ENCODE measurements around the gene PIK3C2A. TPM values are rescaled to one million over a fixed set of nuclear protein-coding genes. Genes with fewer than 3 reads are reported as not detected.

The PIK3C2A gene
- total RNA-seq, 1 experiment from 2014 or later: 68.3 TPM

DNA sequence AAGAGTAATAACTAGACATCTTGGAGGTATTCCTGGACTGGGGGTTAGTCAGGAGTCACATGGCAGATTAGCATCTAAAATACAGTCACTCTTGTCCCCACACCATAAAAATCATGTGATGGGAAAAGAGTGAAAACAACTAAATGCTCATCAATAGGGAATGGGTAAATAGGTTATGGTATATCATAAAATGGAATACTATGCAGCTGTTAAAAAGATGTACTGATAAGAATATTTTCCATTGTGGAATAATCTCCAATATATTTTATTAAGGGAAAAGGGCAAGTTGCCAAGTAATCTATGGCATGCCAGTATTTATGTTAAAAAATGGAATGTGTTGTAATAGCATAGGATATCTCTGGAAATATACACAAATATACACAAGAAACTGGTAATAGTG, 6.6 kb upstream of the PIK3C2A start:
- ATAC-seq (no peak), DNase-seq (ENCODE audit: low read depth, low spot score) (no peak)
- ChIA-PET CTCF (no interaction called here), POLR2A (no interaction called here)
- Histone ChIP-seq H3K4me3 (ENCODE audit: low read depth in 2 of 2, low read length in 2 of 2) (no peak overlapping the region), H3K4me1 (ENCODE audit: control insufficient read depth, insufficient read depth, low read length) (peaks cover 4% of the 10 kb centered on the region; the same call in 1 of the 2 replicates), H3K9me3 (ENCODE audit: control insufficient read depth, insufficient read depth, low read depth, low read length) (no peaks in the 10 kb centered on the region), H3K27ac (ENCODE audit: low read length) (no peak overlapping the region), H3K36me3 (ENCODE audit: control insufficient read depth, insufficient read depth, low read length) (no peaks in the 10 kb centered on the region), H3K27me3 (ENCODE audit: control insufficient read depth, insufficient read depth, low read length) (no peaks in the 10 kb centered on the region)
- intact Hi-C loops (cut with micrococcal nuclease; ENCODE audit: unreplicated experiment) (no loop called here), in situ Hi-C loops (cut with HindIII; ENCODE audit: low pct_unique_long_range_greater_than_20kb, low sequenced_read_pairs) (no loop called here)
- no peak for TF ChIP-seq TCF7L2 (IDR thresholded peaks at IDR 0.05; ENCODE audit: low read depth, low read length)
- TF ChIP-seq, protein P1, sequence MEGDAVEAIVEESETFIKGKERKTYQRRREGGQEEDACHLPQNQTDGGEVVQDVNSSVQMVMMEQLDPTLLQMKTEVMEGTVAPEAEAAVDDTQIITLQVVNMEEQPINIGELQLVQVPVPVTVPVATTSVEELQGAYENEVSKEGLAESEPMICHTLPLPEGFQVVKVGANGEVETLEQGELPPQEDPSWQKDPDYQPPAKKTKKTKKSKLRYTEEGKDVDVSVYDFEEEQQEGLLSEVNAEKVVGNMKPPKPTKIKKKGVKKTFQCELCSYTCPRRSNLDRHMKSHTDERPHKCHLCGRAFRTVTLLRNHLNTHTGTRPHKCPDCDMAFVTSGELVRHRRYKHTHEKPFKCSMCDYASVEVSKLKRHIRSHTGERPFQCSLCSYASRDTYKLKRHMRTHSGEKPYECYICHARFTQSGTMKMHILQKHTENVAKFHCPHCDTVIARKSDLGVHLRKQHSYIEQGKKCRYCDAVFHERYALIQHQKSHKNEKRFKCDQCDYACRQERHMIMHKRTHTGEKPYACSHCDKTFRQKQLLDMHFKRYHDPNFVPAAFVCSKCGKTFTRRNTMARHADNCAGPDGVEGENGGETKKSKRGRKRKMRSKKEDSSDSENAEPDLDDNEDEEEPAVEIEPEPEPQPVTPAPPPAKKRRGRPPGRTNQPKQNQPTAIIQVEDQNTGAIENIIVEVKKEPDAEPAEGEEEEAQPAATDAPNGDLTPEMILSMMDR (IDR thresholded peaks at IDR 0.05): no peak
- no peak for TF ChIP-seq SIN3A (IDR thresholded peaks at IDR 0.05; ENCODE audit: borderline replicate concordance, insufficient read depth, low read depth, low read length)
- no peak for TF ChIP-seq POLR2AphosphoS5 (IDR thresholded peaks at IDR 0.05; ENCODE audit: low read depth, low read length)
- TF ChIP-seq, protein P2, sequence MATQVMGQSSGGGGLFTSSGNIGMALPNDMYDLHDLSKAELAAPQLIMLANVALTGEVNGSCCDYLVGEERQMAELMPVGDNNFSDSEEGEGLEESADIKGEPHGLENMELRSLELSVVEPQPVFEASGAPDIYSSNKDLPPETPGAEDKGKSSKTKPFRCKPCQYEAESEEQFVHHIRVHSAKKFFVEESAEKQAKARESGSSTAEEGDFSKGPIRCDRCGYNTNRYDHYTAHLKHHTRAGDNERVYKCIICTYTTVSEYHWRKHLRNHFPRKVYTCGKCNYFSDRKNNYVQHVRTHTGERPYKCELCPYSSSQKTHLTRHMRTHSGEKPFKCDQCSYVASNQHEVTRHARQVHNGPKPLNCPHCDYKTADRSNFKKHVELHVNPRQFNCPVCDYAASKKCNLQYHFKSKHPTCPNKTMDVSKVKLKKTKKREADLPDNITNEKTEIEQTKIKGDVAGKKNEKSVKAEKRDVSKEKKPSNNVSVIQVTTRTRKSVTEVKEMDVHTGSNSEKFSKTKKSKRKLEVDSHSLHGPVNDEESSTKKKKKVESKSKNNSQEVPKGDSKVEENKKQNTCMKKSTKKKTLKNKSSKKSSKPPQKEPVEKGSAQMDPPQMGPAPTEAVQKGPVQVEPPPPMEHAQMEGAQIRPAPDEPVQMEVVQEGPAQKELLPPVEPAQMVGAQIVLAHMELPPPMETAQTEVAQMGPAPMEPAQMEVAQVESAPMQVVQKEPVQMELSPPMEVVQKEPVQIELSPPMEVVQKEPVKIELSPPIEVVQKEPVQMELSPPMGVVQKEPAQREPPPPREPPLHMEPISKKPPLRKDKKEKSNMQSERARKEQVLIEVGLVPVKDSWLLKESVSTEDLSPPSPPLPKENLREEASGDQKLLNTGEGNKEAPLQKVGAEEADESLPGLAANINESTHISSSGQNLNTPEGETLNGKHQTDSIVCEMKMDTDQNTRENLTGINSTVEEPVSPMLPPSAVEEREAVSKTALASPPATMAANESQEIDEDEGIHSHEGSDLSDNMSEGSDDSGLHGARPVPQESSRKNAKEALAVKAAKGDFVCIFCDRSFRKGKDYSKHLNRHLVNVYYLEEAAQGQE (IDR thresholded peaks at IDR 0.05; ENCODE audit: insufficient read depth in 1 of 2, low read depth in 2 of 2, low read length in 1 of 2): no peak
- BruUV-seq (replicated peaks): no TSS peak

DNA sequence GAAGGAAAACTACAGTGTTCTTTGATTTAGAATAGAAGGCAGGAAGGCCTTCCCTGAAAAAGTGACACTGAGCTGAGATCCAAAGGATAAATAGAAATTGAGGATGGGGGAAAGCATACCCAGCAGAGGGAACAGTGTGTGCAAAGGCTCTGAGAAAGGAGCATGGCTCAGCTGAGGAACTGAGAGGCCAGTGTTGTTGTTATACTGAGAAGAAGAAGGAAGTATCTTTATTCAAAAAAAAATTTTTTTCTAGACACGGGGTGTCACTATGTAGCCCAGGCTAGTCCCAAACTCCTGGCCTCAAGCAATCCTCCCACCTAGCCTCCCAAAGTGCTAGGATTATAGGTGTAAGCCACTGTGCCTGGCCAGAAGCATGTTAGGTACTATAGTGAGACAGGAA, 3.5 kb upstream of the PIK3C2A start:
- Histone ChIP-seq H3K36me3 (ENCODE audit: control insufficient read depth, insufficient read depth, low read length) (no peaks in the 10 kb centered on the region; the same call in 1 of the 2 replicates), H3K27ac (ENCODE audit: low read length) (no peak overlapping the region), H3K27me3 (ENCODE audit: control insufficient read depth, insufficient read depth, low read length) (no peaks in the 10 kb centered on the region), H3K9me3 (ENCODE audit: control insufficient read depth, insufficient read depth, low read depth, low read length) (no peaks in the 10 kb centered on the region), H3K4me1 (ENCODE audit: control insufficient read depth, insufficient read depth, low read length) (peaks cover 16% of the 10 kb centered on the region), H3K4me3 (ENCODE audit: low read depth in 2 of 2, low read length in 2 of 2) (no peak overlapping the region)
- ATAC-seq (no peak), DNase-seq (ENCODE audit: low read depth, low spot score) (no peak)
- in situ Hi-C loops (cut with HindIII; ENCODE audit: low pct_unique_long_range_greater_than_20kb, low sequenced_read_pairs): no loop called here
- BruUV-seq (replicated peaks): no TSS peak
- CTCF ChIA-PET: no interaction called here
- no peak for TF ChIP-seq TCF7L2 (IDR thresholded peaks at IDR 0.05; ENCODE audit: low read depth, low read length)
- TF ChIP-seq, protein P2 (IDR thresholded peaks at IDR 0.05; ENCODE audit: insufficient read depth in 1 of 2, low read depth in 2 of 2, low read length in 1 of 2): no peak
- TF ChIP-seq SIN3A (IDR thresholded peaks at IDR 0.05; ENCODE audit: borderline replicate concordance, insufficient read depth, low read depth, low read length): no peak
- TF ChIP-seq POLR2AphosphoS5 (IDR thresholded peaks at IDR 0.05; ENCODE audit: low read depth, low read length): no peak
- TF ChIP-seq, protein P1 (IDR thresholded peaks at IDR 0.05): no peak
- intact Hi-C loops (cut with micrococcal nuclease; ENCODE audit: unreplicated experiment): no loop called here
- POLR2A ChIA-PET: no interaction called here
